SKM-1 treated with dmso at 0.1 percent for 144 hours (cell line): ENCODE results near the gene TRIM17.

Source experiments
- DNase-seq: peaks from one replicate; lab custom pipeline; 2025; ENCODE audit not compliant: unreplicated experiment; lab: John Stamatoyannopoulos, UW

TRIM17 gene

DNA sequence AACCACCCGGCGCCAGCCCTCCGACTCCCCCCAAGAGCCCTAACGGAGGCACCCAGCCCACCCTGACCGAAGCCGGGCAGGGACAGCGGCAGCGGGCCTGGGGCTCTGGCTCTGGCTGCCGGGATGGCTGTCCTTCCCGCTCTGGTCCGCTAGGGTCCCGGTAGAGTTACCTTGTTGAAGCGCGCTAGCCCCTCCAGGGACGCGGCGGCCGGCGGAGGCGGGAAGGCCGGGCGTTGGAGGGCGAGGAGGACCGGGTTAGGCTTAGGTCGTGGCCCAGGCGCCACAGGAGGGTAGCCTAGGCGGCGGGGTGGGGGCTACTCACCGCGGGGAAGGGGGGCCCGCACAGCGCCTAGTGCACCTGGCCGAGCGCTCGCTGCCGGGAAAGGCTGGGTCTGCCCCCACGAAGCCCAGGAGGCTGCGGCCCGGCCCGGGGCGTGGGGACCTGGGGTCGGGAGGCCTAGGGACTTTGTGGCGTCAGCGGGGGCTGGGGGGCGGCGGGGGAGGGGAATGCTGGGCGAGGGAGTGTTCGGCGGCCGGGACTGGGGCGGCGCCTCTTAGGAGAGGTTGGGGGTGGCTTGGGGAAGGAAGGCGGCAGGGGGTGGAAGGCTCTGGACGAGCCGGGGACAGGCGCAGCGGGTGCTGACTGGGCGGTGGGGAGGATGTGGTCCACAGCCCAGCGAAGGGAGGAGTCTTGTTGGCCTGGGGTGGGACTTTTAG is at the start of gene TRIM17:
TSS of gene TRIM17 (minus strand) at position 645 of the 717 bp plus-strand sequence. CDS start 1,789 bp downstream, outside the sequence.
- no peak for DNase-seq

- DNase-seq: no peak
Observed at GRCh38 chr1:228465571-228466146, 49.0 kb upstream of the TRIM17 start.

GRCh38 chr1:228465141-228465540 is 48.5 kb upstream of the TRIM17 start:
- DNase-seq: no peak

DNA sequence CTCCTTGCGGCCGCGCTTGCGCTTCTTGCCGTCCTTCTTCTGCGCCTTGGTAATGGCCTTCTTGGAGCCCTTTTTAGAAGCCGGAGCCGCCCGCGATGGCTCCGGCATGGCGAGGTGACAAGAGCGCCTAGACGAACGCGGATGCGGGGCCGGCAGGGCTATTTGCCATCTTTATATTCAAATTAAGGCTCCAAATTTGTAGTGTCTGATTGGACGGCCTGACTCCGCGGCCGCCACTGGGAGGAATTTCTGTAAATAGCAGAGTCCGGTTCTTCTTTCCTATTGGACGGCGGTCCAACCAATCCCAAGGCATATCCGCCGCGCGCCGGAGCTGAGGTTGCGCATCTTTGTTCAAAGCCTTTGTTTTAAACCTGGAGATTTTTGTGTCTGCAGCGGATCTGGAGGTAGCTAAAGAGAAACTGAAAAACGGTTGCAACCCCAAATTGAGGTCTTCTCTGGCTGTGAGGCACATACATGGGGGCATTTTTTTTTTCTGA is 47.9 kb upstream of the TRIM17 start:
- no peak for DNase-seq

DNA sequence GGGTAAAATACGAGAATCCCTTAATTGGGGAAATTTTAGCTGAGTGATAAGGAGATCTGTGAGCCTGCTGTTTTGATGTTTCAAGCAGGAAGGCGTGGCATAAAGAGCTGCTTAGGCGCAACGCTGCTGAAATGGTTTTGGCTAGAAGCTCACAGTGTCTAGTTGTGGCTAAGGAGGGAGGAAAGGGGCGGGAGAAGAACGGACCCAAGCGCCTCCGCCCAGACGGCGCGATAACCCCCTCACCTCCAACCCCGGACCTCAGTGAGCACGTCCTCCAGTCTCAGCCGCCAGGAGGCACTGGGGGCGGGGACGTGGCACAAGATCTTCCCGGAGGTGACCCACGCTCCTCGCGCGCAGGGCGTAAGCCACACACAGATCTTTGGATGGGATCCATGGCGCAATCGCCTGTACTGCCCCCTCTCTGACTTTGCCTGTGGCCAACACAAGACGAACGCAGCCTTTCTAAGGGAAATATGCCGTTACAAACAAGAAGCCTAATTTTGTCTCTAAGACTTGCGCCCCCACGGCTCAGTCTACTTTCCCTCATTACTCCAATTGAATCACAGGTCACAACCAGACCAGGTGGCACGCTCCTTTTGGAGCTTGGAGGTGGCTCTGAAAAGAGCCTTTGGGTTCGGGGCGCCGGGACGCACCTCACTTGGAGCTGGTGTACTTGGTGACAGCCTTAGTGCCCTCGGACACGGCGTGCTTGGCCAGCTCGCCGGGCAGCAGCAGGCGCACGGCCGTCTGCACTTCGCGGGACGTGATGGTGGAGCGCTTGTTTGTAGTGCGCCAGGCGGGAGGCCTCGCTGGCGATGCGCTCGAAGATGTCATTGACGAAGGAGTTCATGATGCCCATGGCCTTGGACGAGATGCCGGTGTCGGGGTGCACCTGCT is 47.1 kb upstream of the TRIM17 start:
- peak; percentile 55 for DNase-seq

- DNase-seq: no peak
Observed at GRCh38 chr1:228463009-228463558, 46.4 kb upstream of the TRIM17 start.

- DNase-seq: no peak
Observed at GRCh38 chr1:228462560-228462959, 45.9 kb upstream of the TRIM17 start.

GRCh38 chr1:228460821-228461220 is 44.2 kb upstream of the TRIM17 start:
- DNase-seq: no peak

GRCh38 chr1:228459091-228459993 is 42.7 kb upstream of the TRIM17 start:
- peak; percentile 86 for DNase-seq

GRCh38 chr1:228457396-228458176 is 40.9 kb upstream of the TRIM17 start:
- DNase-seq: peak; percentile 100

DNA sequence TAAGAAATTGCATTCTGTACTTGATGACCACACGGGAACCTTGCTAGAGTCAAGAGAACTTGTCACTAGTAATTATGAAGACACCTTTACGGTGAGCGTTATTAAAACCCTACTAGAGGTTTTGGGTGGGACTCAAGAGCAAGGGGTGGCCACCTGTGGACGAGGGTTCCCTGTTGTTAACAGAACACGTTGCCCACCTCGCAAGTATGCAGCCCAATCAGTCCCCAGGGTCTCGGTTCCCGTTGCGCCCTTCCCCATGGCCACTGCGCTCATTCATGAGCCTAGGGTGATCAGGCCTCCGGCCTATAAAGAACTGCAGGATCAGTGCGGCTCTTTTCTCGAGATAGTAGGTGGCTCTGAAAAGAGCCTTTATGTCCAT is 40.3 kb upstream of the TRIM17 start:
- DNase-seq: no peak

GRCh38 chr1:228456252-228457016 is 39.8 kb upstream of the TRIM17 start:
- DNase-seq: no peak

- DNase-seq: no peak
Observed at GRCh38 chr1:228455715-228456114, 39.1 kb upstream of the TRIM17 start.

GRCh38 chr1:228454238-228454637 is 37.6 kb upstream of the TRIM17 start:
- DNase-seq: no peak

DNA sequence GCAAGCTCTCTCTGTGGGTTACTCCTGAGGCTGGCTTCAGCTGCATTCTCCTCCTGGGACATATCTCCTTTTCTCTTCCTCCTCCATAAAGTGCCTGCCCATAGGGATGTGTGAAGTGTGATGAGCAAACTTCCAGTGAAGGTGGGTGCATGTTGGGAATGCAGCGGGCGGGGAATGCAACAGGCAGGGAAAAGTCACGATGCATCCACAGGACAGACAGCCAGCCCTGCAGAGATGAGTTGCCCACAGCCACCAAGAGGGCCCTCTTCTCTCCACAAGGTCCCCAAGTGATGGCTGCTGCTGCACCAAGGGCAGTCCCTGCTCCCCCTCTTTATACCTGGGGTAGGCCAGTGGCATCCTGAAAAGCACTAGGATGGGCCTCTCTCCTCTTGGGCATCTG is 37.0 kb upstream of the TRIM17 start:
- no peak for DNase-seq

GRCh38 chr1:228453022-228453560 is 36.4 kb upstream of the TRIM17 start:
- no peak for DNase-seq

DNA sequence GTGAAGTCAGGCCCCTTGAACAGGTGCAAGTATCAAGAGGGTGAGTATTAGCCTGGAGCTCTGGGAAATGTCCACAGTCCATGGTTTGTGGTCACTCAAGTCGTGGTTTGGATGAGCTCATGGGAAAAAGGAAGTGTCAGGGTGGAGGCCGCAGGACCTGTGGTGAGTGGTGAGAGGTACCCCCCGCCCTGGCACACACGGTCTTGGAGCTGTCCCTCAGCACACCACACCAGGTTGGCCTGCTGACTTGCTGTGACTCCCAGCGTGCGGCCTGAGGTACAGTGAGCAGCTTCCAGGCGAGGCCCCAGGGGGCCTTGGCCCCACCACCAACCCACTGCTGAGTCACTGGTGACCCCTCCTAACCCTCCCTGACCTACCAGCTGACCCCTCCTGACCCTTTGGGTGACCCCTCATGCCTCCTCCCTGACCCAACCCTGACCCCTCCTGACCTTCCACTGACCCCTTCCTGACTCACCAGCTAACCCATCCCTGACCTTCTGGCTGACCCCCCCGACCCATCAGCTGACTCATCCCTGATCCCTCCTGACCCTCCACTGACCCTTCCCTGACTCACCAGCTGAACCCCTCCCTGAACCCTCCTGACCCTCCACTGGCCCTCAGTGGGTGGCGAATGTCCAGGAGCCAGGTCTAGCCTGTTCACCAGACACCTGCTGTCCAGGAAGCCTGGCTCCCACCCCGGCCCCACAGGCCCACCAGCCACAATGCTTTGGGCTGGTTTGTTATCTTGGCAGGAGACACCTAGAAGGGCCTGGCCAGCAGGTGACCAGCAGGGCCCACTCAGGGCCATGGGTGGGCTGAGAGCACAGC is 35.7 kb upstream of the TRIM17 start:
- DNase-seq: peak; percentile 39

DNA sequence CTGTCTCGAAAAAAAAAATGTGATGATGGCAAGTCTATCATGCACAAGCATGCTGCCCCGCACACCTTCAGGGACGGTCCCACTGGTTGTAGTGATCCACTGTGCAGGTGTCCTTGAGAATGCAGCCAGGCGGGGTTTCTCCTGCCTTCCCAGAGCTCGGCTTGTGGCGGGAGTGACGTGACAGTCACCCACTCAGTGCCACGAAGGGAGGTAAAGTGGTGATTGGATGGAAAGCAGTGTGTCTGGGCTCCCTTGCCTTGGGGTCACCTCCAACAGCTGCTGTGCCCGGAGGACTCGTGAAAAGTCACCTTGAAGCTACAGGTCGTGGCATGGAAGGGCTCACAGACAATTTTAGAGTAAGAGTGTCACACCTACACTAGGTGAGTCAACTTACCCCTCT is 33.5 kb upstream of the TRIM17 start:
- no peak for DNase-seq
